Activated CD8-positive, alpha-beta memory T cell treated with anti-CD3 and anti-CD28 coated beads for 48 hours (primary cell): ENCODE measurements around the gene NCOA7.
"Not testable (repeated sequence)": the region's sequence is repeated elsewhere in the genome, so short reads cannot be mapped to it uniquely, and the experiment has no call there.

ENCODE experiments used
- DNase-seq, 3 experiments: peaks; one replicate each; pipeline ENCODE4 v3.0.0-alpha.2; 2020; ENCODE audit warnings: low read depth in 2 of 3, low spot score in 2 of 3

The NCOA7 gene

DNA sequence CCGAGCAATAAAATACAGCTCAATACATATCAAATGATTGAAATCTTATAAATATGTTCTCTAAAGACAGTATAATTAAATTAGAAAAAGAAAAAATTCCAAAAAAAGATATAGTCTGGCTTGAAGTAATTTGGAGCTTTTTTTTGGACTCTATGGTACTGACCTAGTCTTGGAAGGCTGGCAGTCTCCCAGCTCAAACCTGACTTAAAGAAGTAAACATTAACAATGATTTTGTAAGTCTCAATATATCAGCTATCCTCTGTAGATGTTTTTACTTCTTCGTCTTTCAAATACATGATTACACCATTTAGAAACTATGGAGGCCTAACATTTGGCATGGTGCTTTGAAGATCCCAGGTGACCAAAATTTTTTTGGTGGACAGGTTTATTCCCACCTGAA lies 180.0 kb downstream of the NCOA7 start:
- no peak for DNase-seq

DNA sequence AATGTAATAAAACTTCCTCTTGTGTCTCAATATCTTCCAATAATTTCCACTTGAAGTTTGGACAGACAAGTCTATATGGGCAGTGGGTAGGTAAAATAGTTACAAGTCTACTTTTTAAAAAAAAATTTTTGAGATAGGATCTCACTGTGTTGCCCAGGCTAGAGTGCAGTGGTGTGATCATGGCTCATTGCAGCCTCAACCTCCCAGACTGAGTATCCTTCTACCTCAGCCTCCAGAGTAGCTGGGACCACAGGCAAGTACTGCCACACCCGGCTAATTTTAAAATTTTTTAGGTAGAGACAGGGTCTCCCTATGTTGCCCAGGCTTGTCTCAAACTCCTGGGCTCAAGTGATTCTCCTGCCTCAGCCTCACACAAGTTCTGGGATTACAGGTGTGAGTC lies 181.7 kb downstream of the NCOA7 start:
- not testable (repeated sequence) for DNase-seq

DNA sequence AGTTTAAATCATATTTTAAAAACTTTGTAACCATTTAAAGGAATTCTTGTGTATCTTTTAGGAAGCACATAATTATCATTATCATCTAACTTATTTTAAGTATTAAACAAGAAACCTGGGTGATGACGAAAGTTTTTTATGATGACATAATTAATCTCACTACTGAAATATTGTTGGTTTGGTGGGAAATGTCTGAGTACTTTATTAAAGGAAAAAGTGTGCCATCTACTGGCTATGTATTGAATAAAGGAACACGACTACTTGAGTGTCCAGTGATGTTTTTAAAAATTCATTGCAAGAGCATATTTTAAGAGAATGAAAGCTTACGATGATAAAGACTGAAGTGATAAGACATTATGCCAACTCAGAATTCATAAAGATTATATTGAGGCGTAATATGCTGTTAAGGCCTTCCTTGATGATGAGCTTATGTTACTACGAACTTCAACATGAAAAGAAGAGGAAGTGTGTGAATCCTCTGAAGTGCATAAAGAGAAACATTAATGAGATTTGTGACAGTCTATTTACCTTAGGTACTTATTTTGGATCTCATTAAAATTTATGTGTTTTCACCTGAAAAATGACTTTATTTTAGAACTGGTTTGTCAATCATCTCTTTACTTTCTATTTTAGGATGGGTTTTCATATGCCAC lies 183.6 kb downstream of the NCOA7 start:
- DNase-seq = no peak

DNA sequence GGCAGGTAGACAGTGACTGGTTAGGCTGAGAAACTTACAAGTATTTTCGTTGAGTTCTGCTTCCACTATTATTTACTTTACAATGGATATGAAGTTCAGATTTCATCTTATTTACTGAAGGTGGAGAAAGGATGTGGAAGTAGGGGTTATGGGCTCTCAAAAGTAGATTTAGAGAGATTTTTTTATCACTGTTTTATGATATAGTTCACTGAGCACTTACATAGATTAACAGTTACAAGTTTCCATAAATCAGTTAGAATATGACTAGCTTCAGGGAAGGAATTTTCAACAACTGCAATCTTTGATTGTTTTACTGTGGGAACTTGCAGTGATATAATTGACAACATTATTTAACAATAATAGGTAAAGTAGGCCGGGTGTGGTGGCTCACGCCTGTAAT lies 188.3 kb downstream of the NCOA7 start:
- DNase-seq = no peak
